IMR-90 (cell line): ENCODE data around the gene KLHL29. TPM values are rescaled to one million over a fixed set of nuclear protein-coding genes. Genes with fewer than 3 reads are reported as not detected.
A peak's percentile ranks its signal among the peaks of the same experiment; 100 is the strongest.

ENCODE experiments used
- ATAC-seq: fragments of 200-7000 bp; cut with Tn5 transposase; 2 replicates; pipeline ENCODE4 v1.9.1; 2020; ENCODE audit warnings: low read depth, mild to moderate bottlenecking, moderate library complexity
- BruUV-seq: library from RNA; stranded (reverse); fragments of 400-500 nt; replicated peaks from 2 replicates; lab custom pipeline; 2021; lab: Mats Ljungman, UMichigan
- CTCF ChIA-PET: fragments of 300-600 bp; formaldehyde crosslinking; extraction: SDS; loops from one replicate; lab custom pipeline; 2021; ENCODE audit warnings: antibody characterized with exemption; lab: Yijun Ruan, JAX
- POLR2A ChIA-PET: fragments of 300-600 bp; sonication (Branson Sonifier 250); formaldehyde crosslinking; loops from one replicate; lab custom pipeline; 2022; ENCODE audit warnings: antibody characterized with exemption; ENCODE audit not compliant: unreplicated experiment; lab: Charles Lee
- DNase-seq: peaks from one replicate; pipeline ENCODE4 v3.0.0; 2013
- H2AFZ ChIP-seq: replicated peaks from 2 replicates; pipeline ENCODE3; 2013; ENCODE audit warnings: low read length, mild to moderate bottlenecking; ENCODE audit not compliant: poor library complexity
- H2AK5ac ChIP-seq: 2 replicates; pipeline ENCODE4 v1.6.1; 2013; ENCODE audit warnings: low read depth, low read length, inconsistent platforms
- H2AK9ac ChIP-seq: replicated peaks from 2 replicates; pipeline ENCODE3; 2013; ENCODE audit warnings: mild to moderate bottlenecking, low read depth, low read length, moderate library complexity; ENCODE audit not compliant: poor library complexity
- H2BK120ac ChIP-seq: 2 replicates; pipeline ENCODE4 v1.6.1; 2013; ENCODE audit warnings: low read depth, low read length, inconsistent platforms
- H2BK15ac ChIP-seq: 3 replicates; pipeline ENCODE4 v1.6.1; 2013; ENCODE audit warnings: low read depth, low read length, inconsistent platforms
- H2BK20ac ChIP-seq: 2 replicates; pipeline ENCODE4 v1.6.1; 2013; ENCODE audit warnings: low read depth, mild to moderate bottlenecking, inconsistent platforms, low read length, moderate library complexity
- H2BK5ac ChIP-seq: 2 replicates; pipeline ENCODE4 v1.6.1; 2013; ENCODE audit warnings: mild to moderate bottlenecking, low read depth, low read length, inconsistent platforms; ENCODE audit not compliant: poor library complexity, severe bottlenecking
- H3K14ac ChIP-seq: replicated peaks from 2 replicates; pipeline ENCODE4 v1.6.1; 2013; ENCODE audit warnings: low read depth, low read length, inconsistent platforms
- H3K18ac ChIP-seq: 2 replicates; pipeline ENCODE4 v1.6.1; 2013; ENCODE audit warnings: low read depth, low read length, control low read depth
- H3K23ac ChIP-seq: 2 replicates; pipeline ENCODE4 v1.6.1; 2013; ENCODE audit warnings: low read depth, low read length, inconsistent platforms
- H3K27ac ChIP-seq: 2 replicates; pipeline ENCODE4 v1.5.1; 2013; ENCODE audit warnings: mild to moderate bottlenecking, control low read depth, low read length; ENCODE audit not compliant: insufficient read depth
- H3K27me3 ChIP-seq: 2 replicates; pipeline ENCODE4 v1.6.1; 2013; ENCODE audit warnings: low read length; ENCODE audit not compliant: control insufficient read depth, insufficient read depth
- H3K36me3 ChIP-seq: 2 replicates; pipeline ENCODE4 v1.6.1; 2013; ENCODE audit warnings: low read length, mixed read lengths; ENCODE audit not compliant: control insufficient read depth, insufficient read depth
- H3K4ac ChIP-seq: 2 replicates; pipeline ENCODE4 v1.6.1; 2013; ENCODE audit warnings: low read depth, low read length, inconsistent platforms
- H3K4me1 ChIP-seq: 2 replicates; pipeline ENCODE4 v1.6.1; 2013; ENCODE audit warnings: low read length, mixed read lengths; ENCODE audit not compliant: control insufficient read depth, insufficient read depth
- H3K4me2 ChIP-seq: 2 replicates; pipeline ENCODE4 v1.6.1; 2013; ENCODE audit warnings: low read depth, mild to moderate bottlenecking, control low read depth, low read length, moderate library complexity
- H3K4me3 ChIP-seq: 2 replicates; pipeline ENCODE4 v1.5.1; 2013; ENCODE audit warnings: low read depth, mild to moderate bottlenecking, control low read depth, low read length, moderate library complexity; ENCODE audit not compliant: insufficient read depth
- H3K56ac ChIP-seq: 2 replicates; pipeline ENCODE4 v1.6.1; 2013; ENCODE audit warnings: low read length, inconsistent platforms; ENCODE audit not compliant: insufficient read depth; ENCODE audit errors: extremely low read depth
- H3K79me1 ChIP-seq, 2 experiments: 2 replicates each; pipeline ENCODE4 v1.6.1; 2013; ENCODE audit warnings: low read length in 2 of 2, inconsistent platforms in 1 of 2, low read depth in 1 of 2
- H3K9ac ChIP-seq: 2 replicates; pipeline ENCODE4 v1.6.1; 2013; ENCODE audit warnings: low read depth, low read length, control low read depth
- H3K9me1 ChIP-seq: 2 replicates; pipeline ENCODE4 v1.6.1; 2013; ENCODE audit warnings: low read length, inconsistent platforms; ENCODE audit not compliant: insufficient read depth
- H3K9me3 ChIP-seq: 2 replicates; pipeline ENCODE4 v1.6.1; 2013; ENCODE audit warnings: low read length; ENCODE audit not compliant: control insufficient read depth, insufficient read depth
- H4K20me1 ChIP-seq: 2 replicates; pipeline ENCODE4 v1.6.1; 2013; ENCODE audit warnings: low read length, inconsistent platforms; ENCODE audit not compliant: insufficient read depth
- H4K5ac ChIP-seq: 2 replicates; pipeline ENCODE4 v1.6.1; 2013; ENCODE audit warnings: mild to moderate bottlenecking, low read depth, low read length, control low read depth
- H4K8ac ChIP-seq, 2 experiments: 2 replicates each; pipeline ENCODE4 v1.6.1; 2013; ENCODE audit warnings: low read depth in 2 of 2, low read length in 2 of 2, control low read depth in 1 of 2, inconsistent platforms in 1 of 2
- H4K91ac ChIP-seq: 2 replicates; pipeline ENCODE4 v1.6.1; 2013; ENCODE audit warnings: low read depth, low read length, inconsistent platforms; ENCODE audit not compliant: insufficient read depth
- BHLHE40 ChIP-seq: fragments of 150-350 bp; IDR thresholded peaks from 2 replicates; pipeline ENCODE4 v1.6.1; 2016; ENCODE audit warnings: mild to moderate bottlenecking, low read depth, low read length
- CEBPB ChIP-seq: IDR thresholded peaks from 2 replicates; pipeline ENCODE4 v1.6.1; 2012; ENCODE audit warnings: low read depth, low read length, improper control_type of control experiment
- CHD1 ChIP-seq: IDR thresholded peaks from 2 replicates; pipeline ENCODE4 v1.6.1; 2012; ENCODE audit warnings: low read depth, low read length, improper control_type of control experiment
- FOS ChIP-seq: fragments of 150-350 bp; IDR thresholded peaks from 2 replicates; pipeline ENCODE4 v1.6.1; 2016; ENCODE audit warnings: low read depth, low read length
- MAFK ChIP-seq: IDR thresholded peaks from 2 replicates; pipeline ENCODE4 v1.6.1; 2012; ENCODE audit warnings: low read depth, low read length, improper control_type of control experiment
- MAZ ChIP-seq: IDR thresholded peaks from 2 replicates; pipeline ENCODE4 v1.6.1; 2012; ENCODE audit warnings: low read depth, mild to moderate bottlenecking, low read length, improper control_type of control experiment, moderate library complexity, borderline replicate concordance
- MXI1 ChIP-seq: IDR thresholded peaks from 2 replicates; pipeline ENCODE4 v1.6.1; 2012; ENCODE audit warnings: low read depth, mild to moderate bottlenecking, low read length, moderate library complexity, borderline replicate concordance
- NFE2L2 ChIP-seq: fragments of 150-350 bp; IDR thresholded peaks from 2 replicates; pipeline ENCODE4 v1.6.1; 2016; ENCODE audit warnings: low read depth, mild to moderate bottlenecking, low read length
- POLR2A ChIP-seq: IDR thresholded peaks from 2 replicates; pipeline ENCODE4 v1.6.1; 2012; ENCODE audit warnings: mild to moderate bottlenecking, low read depth, low read length
- RAD21 ChIP-seq: IDR thresholded peaks from 2 replicates; pipeline ENCODE4 v1.6.1; 2012; ENCODE audit warnings: low read length, improper control_type of control experiment
- RCOR1 ChIP-seq: IDR thresholded peaks from 2 replicates; pipeline ENCODE4 v1.6.1; 2012; ENCODE audit warnings: mild to moderate bottlenecking, low read length, improper control_type of control experiment; ENCODE audit not compliant: insufficient replicate concordance
- RFX5 ChIP-seq: IDR thresholded peaks from 2 replicates; pipeline ENCODE4 v1.8.0; 2012; ENCODE audit warnings: low read depth, mild to moderate bottlenecking, low read length, moderate library complexity
- SMC3 ChIP-seq: fragments of 150-350 bp; IDR thresholded peaks from 2 replicates; pipeline ENCODE4 v1.6.1; 2016; ENCODE audit warnings: low read depth, mild to moderate bottlenecking, antibody characterized with exemption, low read length, moderate library complexity
- WGBS, 2 experiments: methylation state at CpG; one replicate each; pipeline versions ENCODE4 v1.1.5 to v1.1.7; 2013; ENCODE audit warnings: missing lambda C conversion rate in 2 of 2; ENCODE audit not compliant: insufficient read length in 1 of 2; ENCODE audit errors: extremely low coverage in 2 of 2; 5-methylcytosine and 5-hydroxymethylcytosine counted together
- dilution Hi-C: fragments of 300-500 bp; cut with HindIII; formaldehyde crosslinking; loops from one replicate; pipeline ENCODE4 v1.14.3; 2018; ENCODE audit warnings: low sequenced_read_pairs; ENCODE audit not compliant: unreplicated experiment
- in situ Hi-C: fragments of 300-500 bp; cut with MboI; formaldehyde crosslinking; loops from 3 replicates; pipeline ENCODE4 v1.14.3; 2019; ENCODE audit warnings: low sequenced_read_pairs, inconsistent platforms, mixed read lengths
- intact Hi-C: fragments of 100-400 bp; cut with micrococcal nuclease; formaldehyde crosslinking; loops from 2 replicates; pipeline ENCODE4 v1.10.0; 2022
- polyA plus RNA-seq, 3 experiments: library from polyadenylated mRNA; depleted of rRNA; stranded (reverse); fragments of >200 nt; gene quantifications; 2 replicates each; pipeline ENCODE4 v1.2.3, GENCODE V29; 2012; ENCODE audit warnings: low replicate concordance in 1 of 3
- total RNA-seq: library from RNA; depleted of rRNA; stranded (reverse); fragments of >200 nt; gene quantifications from 2 replicates; pipeline ENCODE4 v1.2.3, GENCODE V29; 2012
- TF ChIP-seq, protein P1 (sequence below): fragments of 150-350 bp; IDR thresholded peaks from 2 replicates; pipeline ENCODE4 v1.6.1; 2016; ENCODE audit warnings: low read depth, mild to moderate bottlenecking, low read length, moderate library complexity, borderline replicate concordance
- TF ChIP-seq, protein P2 (sequence below): conservative IDR thresholded peaks from 2 replicates; pipeline ENCODE4 v1.5.1; 2012; ENCODE audit warnings: mild to moderate bottlenecking, low read depth, low read length, improper control_type of control experiment
- TF ChIP-seq, protein P3 (sequence below): fragments of 150-350 bp; IDR thresholded peaks from 2 replicates; pipeline ENCODE4 v1.6.1; 2017; ENCODE audit warnings: mild to moderate bottlenecking, antibody characterized with exemption, low read length, low read depth

The KLHL29 gene
- total and polyA plus RNA-seq, 2 of the 4 experiments (the other 2 are of a cell fraction) = 2.0 to 8.0 TPM

DNA sequence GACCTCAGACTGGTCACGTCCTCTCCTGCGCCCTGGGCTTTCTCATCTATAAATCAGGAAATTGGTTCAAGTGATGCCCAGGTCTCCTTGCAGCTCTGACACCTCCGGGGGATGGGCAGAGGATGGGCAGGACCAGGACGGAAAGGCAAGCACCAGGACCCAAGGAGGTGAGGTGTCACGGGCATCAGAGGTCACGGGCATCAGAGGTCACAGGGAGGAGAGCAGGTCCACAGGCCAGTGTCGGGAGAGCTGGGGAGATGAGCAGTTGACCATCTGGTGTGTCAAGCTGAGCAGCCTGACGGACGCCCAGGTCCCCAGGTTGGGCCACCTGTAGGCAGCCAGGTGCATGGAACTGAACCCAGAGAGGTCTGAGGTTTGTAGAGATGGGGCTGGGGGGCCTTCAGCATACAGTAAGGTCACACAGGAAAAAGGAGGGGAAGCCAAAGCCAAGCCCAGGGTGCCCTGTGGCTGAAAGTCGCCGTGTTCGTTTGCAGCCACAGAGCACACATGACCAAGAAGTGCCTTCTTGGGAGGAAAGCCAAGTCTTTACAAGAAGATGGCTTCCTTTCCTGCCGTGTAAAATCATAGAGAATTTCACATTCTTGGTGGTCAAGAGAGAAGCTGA, 301.5 kb downstream of the KLHL29 start:
- DNase-seq (no peak), ATAC-seq (no peak)
- Histone ChIP-seq H3K4me2 (no peak overlapping the region), H4K91ac (no peak overlapping the region), H3K36me3 (peaks cover 23% of the 10 kb centered on the region), H2BK5ac (no peak overlapping the region), H4K5ac (no peak overlapping the region), H3K9ac (no peak overlapping the region), H3K18ac (no peak overlapping the region), H2BK120ac (no peak overlapping the region), H4K20me1 (peaks cover 4% of the 10 kb centered on the region), H3K27ac (no peak overlapping the region), H3K56ac (no peak overlapping the region), H3K14ac (no peak overlapping the region), H3K4ac (no peak overlapping the region), H3K4me1 (no peaks in the 10 kb centered on the region), H2AFZ (no peak overlapping the region), H3K79me1 (no peaks in the 10 kb centered on the region), H2AK9ac (peak overlapping the region; percentile 50), H3K27me3 (no peaks in the 10 kb centered on the region), H2AK5ac (no peak overlapping the region), H3K9me1 (no peaks in the 10 kb centered on the region), H4K8ac (no peak overlapping the region), H2BK20ac (no peak overlapping the region), H2BK15ac (no peak overlapping the region), H3K23ac (no peak overlapping the region), H3K4me3 (no peak overlapping the region), H3K9me3 (no peaks in the 10 kb centered on the region)
- dilution Hi-C loops = no loop called here
- 94% methylated on average over 6 of the region's 13 CpGs; no CpG with 5 or more reads in 1 of the 2 experiments for WGBS, 2 experiments
- CTCF ChIA-PET = no interaction called here
- no TSS peak for BruUV-seq
- intact Hi-C loops = no loop called here
- TF ChIP-seq POLR2A (no peak), CHD1 (no peak), NFE2L2 (no peak), RAD21 (no peak), CEBPB (no peak), MAZ (no peak), BHLHE40 (no peak), SMC3 (no peak), MAFK (no peak), RFX5 (no peak), FOS (no peak), RCOR1 (no peak), MXI1 (no peak)
- TF ChIP-seq, protein P1, sequence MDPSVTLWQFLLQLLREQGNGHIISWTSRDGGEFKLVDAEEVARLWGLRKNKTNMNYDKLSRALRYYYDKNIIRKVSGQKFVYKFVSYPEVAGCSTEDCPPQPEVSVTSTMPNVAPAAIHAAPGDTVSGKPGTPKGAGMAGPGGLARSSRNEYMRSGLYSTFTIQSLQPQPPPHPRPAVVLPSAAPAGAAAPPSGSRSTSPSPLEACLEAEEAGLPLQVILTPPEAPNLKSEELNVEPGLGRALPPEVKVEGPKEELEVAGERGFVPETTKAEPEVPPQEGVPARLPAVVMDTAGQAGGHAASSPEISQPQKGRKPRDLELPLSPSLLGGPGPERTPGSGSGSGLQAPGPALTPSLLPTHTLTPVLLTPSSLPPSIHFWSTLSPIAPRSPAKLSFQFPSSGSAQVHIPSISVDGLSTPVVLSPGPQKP = no peak
- TF ChIP-seq, protein P2, sequence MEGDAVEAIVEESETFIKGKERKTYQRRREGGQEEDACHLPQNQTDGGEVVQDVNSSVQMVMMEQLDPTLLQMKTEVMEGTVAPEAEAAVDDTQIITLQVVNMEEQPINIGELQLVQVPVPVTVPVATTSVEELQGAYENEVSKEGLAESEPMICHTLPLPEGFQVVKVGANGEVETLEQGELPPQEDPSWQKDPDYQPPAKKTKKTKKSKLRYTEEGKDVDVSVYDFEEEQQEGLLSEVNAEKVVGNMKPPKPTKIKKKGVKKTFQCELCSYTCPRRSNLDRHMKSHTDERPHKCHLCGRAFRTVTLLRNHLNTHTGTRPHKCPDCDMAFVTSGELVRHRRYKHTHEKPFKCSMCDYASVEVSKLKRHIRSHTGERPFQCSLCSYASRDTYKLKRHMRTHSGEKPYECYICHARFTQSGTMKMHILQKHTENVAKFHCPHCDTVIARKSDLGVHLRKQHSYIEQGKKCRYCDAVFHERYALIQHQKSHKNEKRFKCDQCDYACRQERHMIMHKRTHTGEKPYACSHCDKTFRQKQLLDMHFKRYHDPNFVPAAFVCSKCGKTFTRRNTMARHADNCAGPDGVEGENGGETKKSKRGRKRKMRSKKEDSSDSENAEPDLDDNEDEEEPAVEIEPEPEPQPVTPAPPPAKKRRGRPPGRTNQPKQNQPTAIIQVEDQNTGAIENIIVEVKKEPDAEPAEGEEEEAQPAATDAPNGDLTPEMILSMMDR = no peak
- TF ChIP-seq, protein P3, sequence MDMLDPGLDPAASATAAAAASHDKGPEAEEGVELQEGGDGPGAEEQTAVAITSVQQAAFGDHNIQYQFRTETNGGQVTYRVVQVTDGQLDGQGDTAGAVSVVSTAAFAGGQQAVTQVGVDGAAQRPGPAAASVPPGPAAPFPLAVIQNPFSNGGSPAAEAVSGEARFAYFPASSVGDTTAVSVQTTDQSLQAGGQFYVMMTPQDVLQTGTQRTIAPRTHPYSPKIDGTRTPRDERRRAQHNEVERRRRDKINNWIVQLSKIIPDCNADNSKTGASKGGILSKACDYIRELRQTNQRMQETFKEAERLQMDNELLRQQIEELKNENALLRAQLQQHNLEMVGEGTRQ = no peak
- POLR2A ChIA-PET = no interaction called here
- in situ Hi-C loops = no loop called here
